Fibroblast of villous mesenchyme (primary cell): ENCODE data around the gene GSTO2. TPM values are rescaled to one million over a fixed set of nuclear protein-coding genes. Genes with fewer than 3 reads are reported as not detected.

Experiments used
- DNase-seq: peaks from one replicate; pipeline ENCODE4 v3.0.0-alpha.2; 2010; ENCODE audit warnings: low read depth
- H3K4me3 ChIP-seq: 2 replicates; pipeline ENCODE4 v1.5.1; 2011; ENCODE audit warnings: low read depth, mild to moderate bottlenecking, low read length
- total RNA-seq: library from RNA; depleted of rRNA; stranded (reverse); fragments of >200 nt; gene quantifications from 2 replicates; pipeline ENCODE4 v1.2.3, GENCODE V29; 2012
- TF ChIP-seq, protein P1 (sequence below): IDR thresholded peaks from 2 replicates; pipeline ENCODE4 v1.5.1; 2012; ENCODE audit warnings: low read depth, mild to moderate bottlenecking, low read length; ENCODE audit not compliant: insufficient read depth

The GSTO2 gene
- total RNA-seq, 1 donor, result 2.2 TPM

- no peak overlapping the region for H3K4me3 ChIP-seq
- DNase-seq, result no peak
- TF ChIP-seq, protein P1, sequence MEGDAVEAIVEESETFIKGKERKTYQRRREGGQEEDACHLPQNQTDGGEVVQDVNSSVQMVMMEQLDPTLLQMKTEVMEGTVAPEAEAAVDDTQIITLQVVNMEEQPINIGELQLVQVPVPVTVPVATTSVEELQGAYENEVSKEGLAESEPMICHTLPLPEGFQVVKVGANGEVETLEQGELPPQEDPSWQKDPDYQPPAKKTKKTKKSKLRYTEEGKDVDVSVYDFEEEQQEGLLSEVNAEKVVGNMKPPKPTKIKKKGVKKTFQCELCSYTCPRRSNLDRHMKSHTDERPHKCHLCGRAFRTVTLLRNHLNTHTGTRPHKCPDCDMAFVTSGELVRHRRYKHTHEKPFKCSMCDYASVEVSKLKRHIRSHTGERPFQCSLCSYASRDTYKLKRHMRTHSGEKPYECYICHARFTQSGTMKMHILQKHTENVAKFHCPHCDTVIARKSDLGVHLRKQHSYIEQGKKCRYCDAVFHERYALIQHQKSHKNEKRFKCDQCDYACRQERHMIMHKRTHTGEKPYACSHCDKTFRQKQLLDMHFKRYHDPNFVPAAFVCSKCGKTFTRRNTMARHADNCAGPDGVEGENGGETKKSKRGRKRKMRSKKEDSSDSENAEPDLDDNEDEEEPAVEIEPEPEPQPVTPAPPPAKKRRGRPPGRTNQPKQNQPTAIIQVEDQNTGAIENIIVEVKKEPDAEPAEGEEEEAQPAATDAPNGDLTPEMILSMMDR, result no peak
These were observed 66.1 kb downstream of the GSTO2 start for GRCh38 chr10:104334965-104335650.

GRCh38 chr10:104336821-104337467, 68.0 kb downstream of the GSTO2 start:
- TF ChIP-seq, protein P1, result no peak
- DNase-seq, result peak; percentile 91
- H3K4me3 ChIP-seq, result peak overlapping the region; percentile 87

GRCh38 chr10:104337521-104337984, 68.6 kb downstream of the GSTO2 start:
- DNase-seq, result peak; percentile 55
- H3K4me3 ChIP-seq, result peak overlapping the region; percentile 87
- TF ChIP-seq, protein P1, result no peak

DNA sequence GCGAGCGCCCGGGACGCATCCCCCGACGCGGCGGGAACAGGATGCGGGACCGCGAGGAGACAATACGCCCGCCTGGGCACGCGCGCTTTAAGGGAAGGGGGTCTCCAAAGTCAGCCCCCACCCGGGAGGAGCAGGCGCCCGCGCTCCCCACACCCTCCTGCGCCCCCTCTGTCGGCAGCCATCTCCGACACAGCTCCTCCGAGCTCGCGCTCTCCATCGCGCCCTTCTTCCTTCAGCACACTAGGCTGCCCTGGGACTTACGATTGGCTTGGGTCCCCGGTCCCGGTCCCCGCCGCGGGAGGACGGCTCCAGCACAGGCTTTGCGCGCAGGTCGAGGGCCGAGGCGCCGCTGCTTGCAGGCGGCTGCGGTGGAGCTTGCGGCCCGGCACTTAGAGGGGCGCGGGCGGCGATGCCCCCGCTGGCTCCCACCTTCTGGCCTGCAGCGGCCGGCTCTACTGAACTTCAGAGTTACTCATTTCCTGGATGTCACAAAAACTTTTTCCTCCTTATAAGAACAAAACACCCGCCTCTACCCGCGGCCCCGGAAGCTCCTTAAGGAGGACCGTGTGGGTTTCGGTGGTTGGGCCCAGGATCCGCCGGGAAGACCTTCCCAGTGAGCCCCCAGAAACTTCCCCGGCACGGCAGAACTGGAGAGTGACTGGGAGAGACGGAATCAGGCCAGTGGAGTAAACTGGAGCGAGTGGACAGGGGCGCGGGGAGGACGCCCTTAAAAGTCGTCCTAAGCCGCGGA, 69.2 kb downstream of the GSTO2 start, which contains the start of gene ITPRIP:
Gene ITPRIP (minus strand): TSS at position 481 of the 751 bp plus-strand sequence. CDS start 22,414 bp downstream, outside the sequence.
- peak; percentile 93 for DNase-seq
- TF ChIP-seq, protein P1, result peak; percentile 21
- peak within 1 kb of the TSS; percentile 87 for H3K4me3 ChIP-seq

GRCh38 chr10:104339469-104340110, 70.6 kb downstream of the GSTO2 start:
- H3K4me3 ChIP-seq, result peak overlapping the region; percentile 87
- TF ChIP-seq, protein P1, result no peak
- peak; percentile 85 for DNase-seq

DNA sequence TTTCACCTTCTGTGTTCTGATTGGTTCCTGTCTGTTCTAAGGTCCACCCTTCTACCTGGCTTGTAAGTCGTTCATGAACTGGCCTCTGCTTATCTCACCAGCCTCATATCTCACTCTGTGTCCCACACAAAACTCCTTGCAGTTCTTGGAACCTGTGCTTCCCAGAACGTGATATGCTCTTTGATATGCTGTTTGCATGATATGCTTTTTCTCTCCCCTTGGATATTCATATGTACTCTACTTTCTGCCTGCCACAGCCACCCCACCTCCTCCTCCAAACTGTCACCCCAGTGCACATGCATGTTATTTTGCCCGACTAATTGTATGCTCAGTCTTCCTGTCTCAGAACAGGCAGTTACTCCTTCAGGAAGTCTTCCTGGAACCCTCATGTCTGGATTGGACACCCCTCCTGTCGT, 71.1 kb downstream of the GSTO2 start:
- TF ChIP-seq, protein P1, result no peak
- no peak overlapping the region for H3K4me3 ChIP-seq
- DNase-seq, result no peak
